ENCODE data around the gene FOXD3. TPM values are rescaled to one million over a fixed set of nuclear protein-coding genes. Genes with fewer than 3 reads are reported as not detected.

The FOXD3 gene
- total and polyA plus RNA-seq, 3 experiments from 2014 or later: not detected

- Mint-ChIP-seq H3K9me3 (peaks cover 22 to 43% (median 38%) of the 10 kb centered on the region in 5 donors), H3K4me1 (peaks cover 32 to 40% (median 37%) of the 10 kb centered on the region in 3 donors), H3K36me3 (peaks cover 2 to 24% (median 2%) of the 10 kb centered on the region in 3 donors), H3K27ac (peak overlapping the region in 4 of 8 donors; percentile 13 to 79 (median 49)), H3K4me3 (peak overlapping the region; percentile 31 to 80 (median 61)), H3K27me3 (peaks cover 75 to 76% of the 10 kb centered on the region in 2 donors)
- Histone ChIP-seq H3K4me1 (ENCODE audit: insufficient read depth, low read length) (peaks cover 8% of the 10 kb centered on the region), H3K27ac (ENCODE audit: low read depth, low read length) (no peak overlapping the region), H3K4me3 (ENCODE audit: low read length) (no peak overlapping the region), H3K27me3 (ENCODE audit: insufficient read depth, low read length, poor library complexity, severe bottlenecking) (peaks cover 64% of the 10 kb centered on the region), H3K36me3 (ENCODE audit: insufficient read depth, low read length) (no peaks in the 10 kb centered on the region), H3K9me3 (ENCODE audit: low read length) (no peaks in the 10 kb centered on the region)
- DNase-seq: peak in 1 of 5 donors; percentile 2
- ChIA-PET CTCF (no interaction called here), POLR2A (no interaction called here)
These were observed 4.0 kb upstream of the FOXD3 start for GRCh38 chr1:63318201-63318979.

GRCh38 chr1:63319046-63320021 is 3.0 kb upstream of the FOXD3 start:
- H3K36me3 ChIP-seq (ENCODE audit: insufficient read depth, low read length): no peaks in the 10 kb centered on the region
- H3K27me3 ChIP-seq (ENCODE audit: insufficient read depth, low read length, poor library complexity, severe bottlenecking): peaks cover 66% of the 10 kb centered on the region
- CTCF ChIA-PET: no interaction called here
- H3K27ac Mint-ChIP-seq: peak overlapping the region in 4 of 8 donors; percentile 13 to 79 (median 67)
- no peak overlapping the region for H3K4me3 ChIP-seq (ENCODE audit: low read length)
- H3K4me1 Mint-ChIP-seq: peaks cover 34 to 42% (median 40%) of the 10 kb centered on the region in 3 donors
- H3K9me3 Mint-ChIP-seq: peaks cover 22 to 45% (median 38%) of the 10 kb centered on the region in 5 donors
- H3K4me3 Mint-ChIP-seq: peak overlapping the region in 6 of 7 donors; percentile 31 to 80 (median 58)
- H3K4me1 ChIP-seq (ENCODE audit: insufficient read depth, low read length): peaks cover 8% of the 10 kb centered on the region
- no peaks in the 10 kb centered on the region for H3K9me3 ChIP-seq (ENCODE audit: low read length)
- peak in 1 of 5 donors; percentile 7 for DNase-seq
- peaks cover 72 to 73% of the 10 kb centered on the region in 2 donors for H3K27me3 Mint-ChIP-seq
- peaks cover 2 to 24% (median 2%) of the 10 kb centered on the region in 3 donors for H3K36me3 Mint-ChIP-seq
- POLR2A ChIA-PET: no interaction called here
- no peak overlapping the region for H3K27ac ChIP-seq (ENCODE audit: low read depth, low read length)

GRCh38 chr1:63320022-63320721 is 2.2 kb upstream of the FOXD3 start:
- peaks cover 72 to 73% of the 10 kb centered on the region in 2 donors for H3K27me3 Mint-ChIP-seq
- peaks cover 2 to 24% (median 2%) of the 10 kb centered on the region in 3 donors for H3K36me3 Mint-ChIP-seq
- peaks cover 36 to 50% (median 43%) of the 10 kb centered on the region in 3 donors for H3K4me1 Mint-ChIP-seq
- no peak overlapping the region for H3K4me3 ChIP-seq (ENCODE audit: low read length)
- peak in 1 of 5 donors; percentile 4 for DNase-seq
- no peaks in the 10 kb centered on the region for H3K36me3 ChIP-seq (ENCODE audit: insufficient read depth, low read length)
- H3K4me3 Mint-ChIP-seq: peak overlapping the region in 5 of 7 donors; percentile 5 to 68 (median 59)
- peaks cover 22 to 52% (median 43%) of the 10 kb centered on the region in 5 donors for H3K9me3 Mint-ChIP-seq
- ChIA-PET POLR2A (no interaction called here), CTCF (no interaction called here)
- peaks cover 65% of the 10 kb centered on the region for H3K27me3 ChIP-seq (ENCODE audit: insufficient read depth, low read length, poor library complexity, severe bottlenecking)
- H3K4me1 ChIP-seq (ENCODE audit: insufficient read depth, low read length): peaks cover 8% of the 10 kb centered on the region
- H3K9me3 ChIP-seq (ENCODE audit: low read length): no peaks in the 10 kb centered on the region
- H3K27ac Mint-ChIP-seq: peak overlapping the region in 5 of 8 donors; percentile 3 to 80 (median 47)
- no peak overlapping the region for H3K27ac ChIP-seq (ENCODE audit: low read depth, low read length)

DNA sequence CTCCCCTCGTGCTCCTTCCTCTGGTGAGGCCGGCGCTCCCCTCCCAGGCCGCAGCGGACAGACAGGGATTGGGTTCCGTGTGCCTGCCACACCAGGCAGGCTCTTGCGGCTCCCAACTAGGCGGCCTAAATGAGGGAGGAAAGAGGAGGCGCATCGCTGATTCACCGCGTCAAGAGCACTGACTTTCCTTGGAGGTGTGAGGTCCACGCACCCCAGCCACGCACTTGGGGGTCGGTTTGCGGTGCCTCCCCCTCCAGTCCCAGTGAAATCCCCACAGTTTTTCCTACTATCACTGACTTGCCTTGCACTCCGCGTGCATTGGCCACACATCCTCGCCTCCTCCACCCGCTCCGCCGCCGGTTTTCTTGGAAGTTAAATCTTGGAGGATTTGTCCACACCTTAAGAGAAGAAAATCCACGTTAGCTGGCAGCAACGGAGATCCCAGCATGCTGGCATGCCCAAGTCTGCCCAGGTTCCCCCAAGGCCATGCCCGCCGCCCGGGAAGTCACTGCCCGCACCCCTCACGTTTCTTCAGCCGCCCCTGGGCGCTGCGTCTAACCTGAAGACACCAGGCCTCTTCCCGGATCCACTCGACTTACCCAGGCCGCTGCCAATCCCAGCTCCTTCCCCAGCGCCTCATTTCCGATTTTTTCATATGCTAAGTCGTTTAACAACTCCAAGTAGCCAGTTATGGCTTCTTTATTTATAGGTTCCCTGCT is 1.1 kb upstream of the FOXD3 start:
- Mint-ChIP-seq H3K4me3 (peak overlapping the region; percentile 63 to 89 (median 77)), H3K4me1 (peaks cover 37 to 47% (median 43%) of the 10 kb centered on the region in 3 donors), H3K27me3 (peaks cover 71 to 73% of the 10 kb centered on the region in 2 donors), H3K9me3 (peaks cover 24 to 55% (median 44%) of the 10 kb centered on the region in 5 donors), H3K27ac (peak overlapping the region in 5 of 8 donors; percentile 38 to 80 (median 74)), H3K36me3 (peaks cover 2 to 21% (median 3%) of the 10 kb centered on the region in 3 donors)
- ChIA-PET POLR2A (no interaction called here), CTCF (no interaction called here)
- H3K4me1 ChIP-seq (ENCODE audit: insufficient read depth, low read length): peaks cover 8% of the 10 kb centered on the region
- H3K36me3 ChIP-seq (ENCODE audit: insufficient read depth, low read length): no peaks in the 10 kb centered on the region
- peaks cover 69% of the 10 kb centered on the region for H3K27me3 ChIP-seq (ENCODE audit: insufficient read depth, low read length, poor library complexity, severe bottlenecking)
- DNase-seq: peak in 1 of 5 donors; percentile 8
- H3K9me3 ChIP-seq (ENCODE audit: low read length): no peaks in the 10 kb centered on the region
- H3K4me3 ChIP-seq (ENCODE audit: low read length): no peak overlapping the region
- no peak overlapping the region for H3K27ac ChIP-seq (ENCODE audit: low read depth, low read length)

- Histone ChIP-seq H3K27ac (ENCODE audit: low read depth, low read length) (no peak overlapping the region), H3K9me3 (ENCODE audit: low read length) (no peaks in the 10 kb centered on the region), H3K27me3 (ENCODE audit: insufficient read depth, low read length, poor library complexity, severe bottlenecking) (peaks cover 69% of the 10 kb centered on the region), H3K4me3 (ENCODE audit: low read length) (peak overlapping the region; percentile 34), H3K36me3 (ENCODE audit: insufficient read depth, low read length) (no peaks in the 10 kb centered on the region), H3K4me1 (ENCODE audit: insufficient read depth, low read length) (peaks cover 8% of the 10 kb centered on the region)
- CTCF ChIA-PET: no interaction called here
- peaks cover 39 to 45% (median 43%) of the 10 kb centered on the region in 3 donors for H3K4me1 Mint-ChIP-seq
- peaks cover 72 to 74% of the 10 kb centered on the region in 2 donors for H3K27me3 Mint-ChIP-seq
- peak in 1 of 5 donors; percentile 12 for DNase-seq
- peaks cover 26 to 58% (median 48%) of the 10 kb centered on the region in 5 donors for H3K9me3 Mint-ChIP-seq
- H3K36me3 Mint-ChIP-seq: peaks cover 2 to 19% (median 3%) of the 10 kb centered on the region in 3 donors
- peak overlapping the region; percentile 63 to 89 (median 77) for H3K4me3 Mint-ChIP-seq
- POLR2A ChIA-PET: no interaction called here
- H3K27ac Mint-ChIP-seq: peak overlapping the region in 6 of 8 donors; percentile 34 to 80 (median 71)
These were observed 618 bp upstream of the FOXD3 start for GRCh38 chr1:63321785-63322113.

GRCh38 chr1:63322944-63323864 is 837 bp downstream of the FOXD3 start:
- no peak overlapping the region for H3K27ac ChIP-seq (ENCODE audit: low read depth, low read length)
- peaks cover 74% of the 10 kb centered on the region for H3K27me3 ChIP-seq (ENCODE audit: insufficient read depth, low read length, poor library complexity, severe bottlenecking)
- POLR2A ChIA-PET: interaction anchor here (0.6 kb wide), 1 partner anchor 41 kb away, joined by 3 read pairs; no protein-coding TSS in a partner anchor
- H3K36me3 Mint-ChIP-seq: peaks cover 2 to 16% (median 5%) of the 10 kb centered on the region in 3 donors
- H3K27me3 Mint-ChIP-seq: peaks cover 78 to 81% of the 10 kb centered on the region in 2 donors
- DNase-seq: peak in 4 of 5 donors; percentile 19 to 60 (median 56)
- H3K4me3 ChIP-seq (ENCODE audit: low read length): peak overlapping the region; percentile 43
- peaks cover 36 to 47% (median 42%) of the 10 kb centered on the region in 3 donors for H3K4me1 Mint-ChIP-seq
- peak overlapping the region in 4 of 8 donors; percentile 15 to 89 (median 78) for H3K27ac Mint-ChIP-seq
- peaks cover 17% of the 10 kb centered on the region for H3K4me1 ChIP-seq (ENCODE audit: insufficient read depth, low read length)
- H3K36me3 ChIP-seq (ENCODE audit: insufficient read depth, low read length): no peaks in the 10 kb centered on the region
- CTCF ChIA-PET: no interaction called here
- H3K4me3 Mint-ChIP-seq: peak overlapping the region; percentile 80 to 91 (median 83)
- no peaks in the 10 kb centered on the region for H3K9me3 ChIP-seq (ENCODE audit: low read length)
- peaks cover 22 to 67% (median 59%) of the 10 kb centered on the region in 5 donors for H3K9me3 Mint-ChIP-seq
